ENCODE results near the gene HNRNPL.
"Not testable (repeated sequence)": the region's sequence is repeated elsewhere in the genome, so short reads cannot be mapped to it uniquely, and the experiment has no call there.

Gene HNRNPL

DNA sequence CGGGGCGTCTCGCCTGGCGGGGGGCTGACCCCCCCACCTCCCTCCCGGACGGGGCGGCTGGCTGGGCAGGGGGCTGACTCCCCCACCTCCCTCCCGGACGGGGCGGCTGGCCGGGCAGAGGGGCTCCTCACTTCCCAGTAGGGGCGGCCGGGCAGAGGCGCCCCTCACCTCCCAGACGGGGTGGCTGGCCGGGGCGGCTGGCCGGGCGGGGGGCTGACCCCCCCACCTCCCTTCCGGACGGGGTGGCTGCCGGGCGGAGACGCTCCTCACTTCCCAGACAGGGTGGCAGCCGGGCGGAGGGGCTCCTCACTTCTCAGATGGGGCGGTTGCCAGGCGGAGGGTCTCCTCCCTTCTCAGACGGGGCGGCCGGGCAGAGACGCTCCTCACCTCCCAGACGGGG lies 52.0 kb downstream of the HNRNPL start:
- not testable (repeated sequence) for FAIRE-seq

GRCh38 chr19:38796154-38796553 lies 53.6 kb downstream of the HNRNPL start:
- FAIRE-seq, result no peak

DNA sequence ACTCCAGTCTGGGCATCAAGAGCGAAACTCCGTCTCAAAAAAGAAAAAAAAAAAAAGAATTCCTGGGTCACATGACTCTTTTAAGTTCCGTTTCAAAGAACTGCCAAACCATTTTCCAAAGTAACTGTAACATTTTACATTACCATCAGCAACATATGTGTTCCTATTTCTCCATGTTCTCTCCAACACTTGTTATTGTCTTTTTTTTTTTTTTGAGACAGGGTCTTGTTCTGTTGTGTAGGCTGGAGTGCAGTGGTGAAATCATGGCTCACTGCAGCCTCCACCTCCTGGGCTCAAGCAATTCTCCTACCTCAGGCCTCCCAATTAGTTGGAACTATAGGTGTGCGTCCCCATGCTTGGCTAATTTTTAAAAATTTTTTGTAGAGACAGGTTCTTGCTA lies 54.2 kb downstream of the HNRNPL start:
- no peak for FAIRE-seq

GRCh38 chr19:38793671-38794070 lies 56.1 kb downstream of the HNRNPL start:
- no peak for FAIRE-seq

DNA sequence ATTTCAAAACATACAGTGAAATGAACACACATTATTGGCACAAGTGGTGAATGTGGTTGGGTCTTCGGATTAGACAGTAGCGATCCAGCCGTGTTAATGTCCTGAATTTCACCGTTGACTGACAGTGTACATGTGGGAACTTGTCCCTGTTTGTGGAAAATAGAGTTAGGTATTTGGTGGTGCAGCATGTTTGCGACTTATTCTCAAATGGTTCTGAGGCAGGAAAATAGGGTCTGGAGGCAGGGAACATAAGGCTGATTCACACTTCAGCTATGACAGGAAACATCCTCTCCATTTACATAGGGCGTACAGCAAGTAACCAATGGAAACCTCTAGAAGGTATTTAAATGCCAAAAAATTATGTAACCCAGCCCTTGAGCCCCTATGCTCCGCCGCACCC lies 56.6 kb downstream of the HNRNPL start:
- no peak for FAIRE-seq

- no peak for FAIRE-seq
These were observed 57.3 kb downstream of the HNRNPL start for GRCh38 chr19:38792250-38793111.

- not testable (repeated sequence) for FAIRE-seq
These were observed 58.2 kb downstream of the HNRNPL start for GRCh38 chr19:38791451-38792064.

- not testable (repeated sequence) for FAIRE-seq
These were observed 59.0 kb downstream of the HNRNPL start for GRCh38 chr19:38790507-38791403.

GRCh38 chr19:38788478-38789243 lies 61.1 kb downstream of the HNRNPL start, which contains the start of gene LGALS7B:
Gene LGALS7B (plus strand): TSS chr19:38789200. CDS start chr19:38789227, 27 bp downstream.
- FAIRE-seq, result no peak

DNA sequence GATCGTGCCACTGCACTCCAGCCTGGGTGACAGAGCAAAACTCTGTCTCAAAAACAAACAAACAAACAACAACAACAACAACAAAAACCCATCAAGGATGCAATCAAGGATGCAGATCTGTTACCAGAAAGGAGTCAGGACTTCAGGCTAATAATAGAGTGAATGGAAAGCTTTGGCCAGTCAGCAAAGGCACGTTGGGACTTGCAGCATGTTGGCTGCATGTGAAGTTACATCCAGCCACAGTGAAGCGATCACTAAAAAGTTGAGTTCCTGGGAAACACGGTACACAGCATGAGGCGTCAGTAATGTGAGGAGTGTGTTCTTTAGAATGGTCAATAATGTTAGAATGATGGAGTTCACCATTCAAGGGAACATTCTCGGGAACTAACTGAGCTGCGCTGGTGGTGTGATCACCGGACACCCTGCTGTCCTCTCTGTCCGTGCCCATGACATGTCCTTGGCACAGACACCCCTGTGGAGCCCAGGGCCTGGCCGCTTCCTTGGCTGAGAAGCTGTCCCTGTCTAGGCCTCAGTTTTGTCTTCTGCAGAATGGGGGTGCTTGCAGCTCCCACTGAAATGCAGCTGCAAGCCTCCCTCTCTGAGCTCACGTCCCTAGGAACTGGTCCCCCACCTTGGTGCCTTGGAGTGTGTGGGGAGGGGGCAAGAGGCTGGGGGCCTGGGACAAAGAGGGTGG lies 63.1 kb downstream of the HNRNPL start:
- no peak for FAIRE-seq

All from G401.6 (cell line).